KMS-11 (cell line): ENCODE results near the gene SMIM5.

Source experiments
- H2AFZ ChIP-seq: fragments of 200-600 bp; sonication (generic); 2 replicates; pipeline ENCODE4 v1.6.1; 2016; ENCODE audit warnings: antibody characterized with exemption, mixed run types, low read depth
- H3K27ac ChIP-seq: fragments of 200-600 bp; sonication (generic); 2 replicates; pipeline ENCODE4 v1.6.1; 2016; ENCODE audit warnings: mild to moderate bottlenecking, mixed run types
- H3K27me3 ChIP-seq: fragments of 200-600 bp; sonication (generic); 2 replicates; pipeline ENCODE4 v1.6.1; 2017; ENCODE audit warnings: mild to moderate bottlenecking, low read depth, mixed run types, moderate library complexity; ENCODE audit not compliant: insufficient read depth
- H3K36me3 ChIP-seq: fragments of 200-600 bp; sonication (generic); 2 replicates; pipeline ENCODE4 v1.6.1; 2017; ENCODE audit warnings: mild to moderate bottlenecking, mixed run types; ENCODE audit not compliant: insufficient read depth
- H3K4me1 ChIP-seq: fragments of 200-600 bp; sonication (generic); 2 replicates; pipeline ENCODE4 v1.6.1; 2016; ENCODE audit warnings: mild to moderate bottlenecking, low read depth, mixed run types; ENCODE audit not compliant: poor library complexity, severe bottlenecking
- H3K4me2 ChIP-seq: fragments of 200-600 bp; sonication (generic); 2 replicates; pipeline ENCODE4 v1.7.0; 2016; ENCODE audit warnings: mild to moderate bottlenecking, mixed run types
- H3K4me3 ChIP-seq: fragments of 200-600 bp; sonication (generic); IDR thresholded peaks from 2 replicates; pipeline ENCODE4 v1.6.1; 2017; ENCODE audit warnings: low read depth, low read length, mixed read lengths; ENCODE audit not compliant: insufficient read depth
- H3K79me2 ChIP-seq: fragments of 200-600 bp; sonication (generic); 2 replicates; pipeline ENCODE4 v1.6.1; 2016; ENCODE audit warnings: low read depth, mixed run types; ENCODE audit not compliant: insufficient read depth
- H3K9ac ChIP-seq: fragments of 200-600 bp; sonication (generic); 2 replicates; pipeline ENCODE4 v1.6.1; 2016; ENCODE audit warnings: mild to moderate bottlenecking, mixed run types
- H4K20me1 ChIP-seq: fragments of 200-600 bp; sonication (generic); 2 replicates; pipeline ENCODE4 v1.6.1; 2016; ENCODE audit warnings: mild to moderate bottlenecking, mixed run types; ENCODE audit not compliant: insufficient read depth
- TF ChIP-seq, protein P1 (sequence below): fragments of 200-600 bp; sonication (generic); conservative IDR thresholded peaks from 2 replicates; pipeline ENCODE4 v1.6.1; 2017; ENCODE audit warnings: low read depth, mild to moderate bottlenecking, antibody characterized with exemption, low read length, moderate library complexity, mixed read lengths

SMIM5 gene

DNA sequence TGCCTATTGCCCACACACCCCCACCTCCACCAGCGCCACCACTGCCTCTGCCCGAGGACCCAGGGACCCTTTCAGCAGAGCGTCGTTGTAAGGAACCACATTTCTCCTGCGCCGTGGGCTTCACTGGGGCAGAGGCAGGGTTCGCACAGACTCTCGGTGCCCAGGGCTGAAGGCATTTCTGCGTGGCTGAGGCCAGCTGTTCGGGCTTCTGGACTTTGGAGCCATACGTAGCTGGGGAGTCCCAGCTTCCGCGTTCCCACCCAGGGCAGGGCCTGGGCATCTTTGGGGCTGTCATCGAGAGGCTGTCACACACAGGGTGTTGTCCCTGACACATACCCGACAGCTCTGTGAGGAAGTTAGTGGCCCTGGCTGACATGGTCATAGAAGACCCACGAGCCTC is 16.0 kb upstream of the SMIM5 start:
- Histone ChIP-seq H3K27me3 (peaks cover 99% of the 10 kb centered on the region), H3K4me2 (no peak overlapping the region), H3K4me1 (no peaks in the 10 kb centered on the region), H3K27ac (no peak overlapping the region), H3K9ac (no peak overlapping the region), H3K4me3 (no peak overlapping the region), H4K20me1 (no peaks in the 10 kb centered on the region), H2AFZ (no peak overlapping the region), H3K79me2 (no peaks in the 10 kb centered on the region), H3K36me3 (no peaks in the 10 kb centered on the region)
- TF ChIP-seq, protein P1, sequence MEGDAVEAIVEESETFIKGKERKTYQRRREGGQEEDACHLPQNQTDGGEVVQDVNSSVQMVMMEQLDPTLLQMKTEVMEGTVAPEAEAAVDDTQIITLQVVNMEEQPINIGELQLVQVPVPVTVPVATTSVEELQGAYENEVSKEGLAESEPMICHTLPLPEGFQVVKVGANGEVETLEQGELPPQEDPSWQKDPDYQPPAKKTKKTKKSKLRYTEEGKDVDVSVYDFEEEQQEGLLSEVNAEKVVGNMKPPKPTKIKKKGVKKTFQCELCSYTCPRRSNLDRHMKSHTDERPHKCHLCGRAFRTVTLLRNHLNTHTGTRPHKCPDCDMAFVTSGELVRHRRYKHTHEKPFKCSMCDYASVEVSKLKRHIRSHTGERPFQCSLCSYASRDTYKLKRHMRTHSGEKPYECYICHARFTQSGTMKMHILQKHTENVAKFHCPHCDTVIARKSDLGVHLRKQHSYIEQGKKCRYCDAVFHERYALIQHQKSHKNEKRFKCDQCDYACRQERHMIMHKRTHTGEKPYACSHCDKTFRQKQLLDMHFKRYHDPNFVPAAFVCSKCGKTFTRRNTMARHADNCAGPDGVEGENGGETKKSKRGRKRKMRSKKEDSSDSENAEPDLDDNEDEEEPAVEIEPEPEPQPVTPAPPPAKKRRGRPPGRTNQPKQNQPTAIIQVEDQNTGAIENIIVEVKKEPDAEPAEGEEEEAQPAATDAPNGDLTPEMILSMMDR = no peak

DNA sequence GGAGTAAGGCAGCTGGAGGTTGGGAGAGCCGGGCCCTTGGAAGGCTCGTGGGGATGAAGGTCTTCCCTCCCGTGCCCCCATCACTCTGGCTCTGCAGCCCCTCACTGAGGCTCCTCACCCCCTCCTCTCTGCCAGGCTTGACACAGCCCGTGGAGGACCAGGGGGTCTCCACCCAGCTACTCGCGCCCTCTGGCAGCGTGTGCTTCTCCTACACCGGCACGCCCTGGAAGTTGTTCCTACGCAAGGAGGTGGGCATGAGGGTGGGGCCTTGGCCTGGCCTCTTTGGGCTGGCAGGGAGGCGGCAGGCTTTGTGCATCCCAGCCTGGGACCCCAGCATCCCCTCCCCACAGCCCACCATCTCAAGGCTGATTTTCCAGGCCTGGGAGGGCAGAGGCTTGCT is 15.6 kb upstream of the SMIM5 start:
- no peak overlapping the region for H3K9ac ChIP-seq
- H2AFZ ChIP-seq = no peak overlapping the region
- H4K20me1 ChIP-seq = no peaks in the 10 kb centered on the region
- no peaks in the 10 kb centered on the region for H3K4me1 ChIP-seq
- H3K36me3 ChIP-seq = no peaks in the 10 kb centered on the region
- H3K27ac ChIP-seq = no peak overlapping the region
- H3K79me2 ChIP-seq = no peaks in the 10 kb centered on the region
- H3K4me2 ChIP-seq = no peak overlapping the region
- peaks cover 99% of the 10 kb centered on the region for H3K27me3 ChIP-seq
- TF ChIP-seq, protein P1 = no peak
- H3K4me3 ChIP-seq = no peak overlapping the region

- Histone ChIP-seq H3K27ac (no peak overlapping the region), H3K4me3 (no peak overlapping the region), H4K20me1 (no peaks in the 10 kb centered on the region), H3K27me3 (peaks cover 96% of the 10 kb centered on the region), H3K9ac (no peak overlapping the region), H3K4me1 (no peaks in the 10 kb centered on the region), H3K36me3 (no peaks in the 10 kb centered on the region), H3K79me2 (no peaks in the 10 kb centered on the region), H2AFZ (no peak overlapping the region), H3K4me2 (no peak overlapping the region)
- TF ChIP-seq, protein P1 = peak; percentile 70
Observed at GRCh38 chr17:75619506-75620431, 13.5 kb upstream of the SMIM5 start.

GRCh38 chr17:75621489-75621888 is 11.7 kb upstream of the SMIM5 start:
- H3K36me3 ChIP-seq = no peaks in the 10 kb centered on the region
- no peak overlapping the region for H3K27ac ChIP-seq
- H3K79me2 ChIP-seq = no peaks in the 10 kb centered on the region
- no peak overlapping the region for H3K4me2 ChIP-seq
- H2AFZ ChIP-seq = no peak overlapping the region
- TF ChIP-seq, protein P1 = no peak
- peaks cover 79% of the 10 kb centered on the region for H3K27me3 ChIP-seq
- H3K4me3 ChIP-seq = no peak overlapping the region
- H3K9ac ChIP-seq = no peak overlapping the region
- no peaks in the 10 kb centered on the region for H4K20me1 ChIP-seq
- no peaks in the 10 kb centered on the region for H3K4me1 ChIP-seq
